Chondrocyte (in vitro differentiated cells): ENCODE results near the gene MRPS22. TPM values are rescaled to one million over a fixed set of nuclear protein-coding genes. Genes with fewer than 3 reads are reported as not detected.
"Not testable (repeated sequence)": the region's sequence is repeated elsewhere in the genome, so short reads cannot be mapped to it uniquely, and the experiment has no call there.

ENCODE experiments used
- DNase-seq: peaks from one replicate; pipeline ENCODE4 v3.0.0; 2021; ENCODE audit warnings: mixed read lengths, low spot score
- H3K27ac Mint-ChIP-seq: one replicate; pipeline ENCODE4 v1.8.0; 2021; ENCODE audit warnings: mild to moderate bottlenecking, moderate library complexity, mixed read lengths; ENCODE audit not compliant: unreplicated experiment
- H3K27me3 Mint-ChIP-seq: 2 replicates; pipeline ENCODE4 v1.8.0; 2021; ENCODE audit warnings: low read depth, mixed read lengths
- H3K36me3 Mint-ChIP-seq: 2 replicates; pipeline ENCODE4 v1.8.0; 2021; ENCODE audit warnings: low read depth, mixed read lengths
- H3K4me1 Mint-ChIP-seq: 2 replicates; pipeline ENCODE4 v1.8.0; 2021; ENCODE audit warnings: low read depth, mild to moderate bottlenecking, mixed read lengths
- H3K4me3 Mint-ChIP-seq: one replicate; pipeline ENCODE4 v1.8.0; 2021; ENCODE audit warnings: mild to moderate bottlenecking, moderate library complexity, mixed read lengths; ENCODE audit not compliant: unreplicated experiment
- H3K9me3 Mint-ChIP-seq: 2 replicates; pipeline ENCODE4 v1.8.0; 2021; ENCODE audit warnings: low read depth, mixed read lengths
- total RNA-seq: library from RNA; stranded (reverse); gene quantifications from 3 replicates; pipeline ENCODE4 v1.2.1, GENCODE V29; 2021
- TF ChIP-seq, protein P1 (sequence below): fragments of 200-600 bp; sonication (generic); IDR thresholded peaks from 2 replicates; pipeline ENCODE4 v1.5.0; 2021; ENCODE audit warnings: antibody characterized with exemption, mild to moderate bottlenecking, moderate library complexity

The MRPS22 gene
- total RNA-seq, 1 donor from 2014 or later, result 29.5 TPM

DNA sequence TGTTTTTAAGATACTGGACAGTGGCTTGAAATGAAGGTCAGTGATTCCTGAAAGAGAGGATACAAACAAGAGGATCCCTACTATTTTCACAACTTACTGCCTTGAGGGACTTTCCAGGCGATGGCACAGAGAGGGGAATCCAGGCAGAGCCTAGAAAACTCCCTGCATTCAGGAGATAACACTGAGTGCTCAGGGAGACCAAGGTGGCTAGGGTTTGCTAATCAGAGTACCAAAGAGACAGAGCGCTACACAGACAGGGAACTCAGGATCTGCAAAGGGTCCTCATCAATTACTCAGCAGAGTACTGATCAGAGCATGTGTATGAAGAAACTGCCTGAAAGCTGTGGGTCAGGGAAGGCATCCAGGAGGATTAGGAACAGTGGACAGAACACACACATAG lies 11.7 kb upstream of the MRPS22 start:
- H3K27me3 Mint-ChIP-seq, result peaks cover 47% of the 10 kb centered on the region
- no peak overlapping the region for H3K27ac Mint-ChIP-seq
- TF ChIP-seq, protein P1, sequence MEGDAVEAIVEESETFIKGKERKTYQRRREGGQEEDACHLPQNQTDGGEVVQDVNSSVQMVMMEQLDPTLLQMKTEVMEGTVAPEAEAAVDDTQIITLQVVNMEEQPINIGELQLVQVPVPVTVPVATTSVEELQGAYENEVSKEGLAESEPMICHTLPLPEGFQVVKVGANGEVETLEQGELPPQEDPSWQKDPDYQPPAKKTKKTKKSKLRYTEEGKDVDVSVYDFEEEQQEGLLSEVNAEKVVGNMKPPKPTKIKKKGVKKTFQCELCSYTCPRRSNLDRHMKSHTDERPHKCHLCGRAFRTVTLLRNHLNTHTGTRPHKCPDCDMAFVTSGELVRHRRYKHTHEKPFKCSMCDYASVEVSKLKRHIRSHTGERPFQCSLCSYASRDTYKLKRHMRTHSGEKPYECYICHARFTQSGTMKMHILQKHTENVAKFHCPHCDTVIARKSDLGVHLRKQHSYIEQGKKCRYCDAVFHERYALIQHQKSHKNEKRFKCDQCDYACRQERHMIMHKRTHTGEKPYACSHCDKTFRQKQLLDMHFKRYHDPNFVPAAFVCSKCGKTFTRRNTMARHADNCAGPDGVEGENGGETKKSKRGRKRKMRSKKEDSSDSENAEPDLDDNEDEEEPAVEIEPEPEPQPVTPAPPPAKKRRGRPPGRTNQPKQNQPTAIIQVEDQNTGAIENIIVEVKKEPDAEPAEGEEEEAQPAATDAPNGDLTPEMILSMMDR, result no peak
- peaks cover 2% of the 10 kb centered on the region for H3K36me3 Mint-ChIP-seq
- peaks cover 4% of the 10 kb centered on the region for H3K4me1 Mint-ChIP-seq
- H3K4me3 Mint-ChIP-seq, result no peak overlapping the region
- H3K9me3 Mint-ChIP-seq, result no peaks in the 10 kb centered on the region
- DNase-seq, result no peak

DNA sequence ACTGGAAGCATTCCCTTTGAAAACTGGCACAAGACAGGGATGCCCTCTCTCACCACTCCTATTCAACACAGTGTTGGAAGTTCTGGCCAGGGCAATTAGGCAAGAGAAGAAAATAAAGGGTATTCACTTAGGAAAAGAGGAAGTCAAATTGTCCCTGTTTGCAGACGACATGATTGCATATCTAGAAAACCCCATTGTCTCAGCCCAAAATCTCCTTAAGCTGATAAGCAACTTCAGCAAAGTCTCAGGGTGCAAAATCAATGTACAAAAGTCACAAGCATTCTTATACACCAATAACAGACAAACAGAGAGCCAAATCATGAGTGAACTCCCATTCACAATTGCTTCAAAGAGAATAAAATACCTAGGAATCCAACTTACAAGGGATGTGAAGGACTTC lies 9.1 kb upstream of the MRPS22 start:
- DNase-seq, H3K36me3 Mint-ChIP-seq, H3K4me3 Mint-ChIP-seq, H3K4me1 Mint-ChIP-seq, H3K27ac Mint-ChIP-seq, H3K9me3 Mint-ChIP-seq: not testable (repeated sequence)
- H3K27me3 Mint-ChIP-seq, result peaks cover 54% of the 10 kb centered on the region

DNA sequence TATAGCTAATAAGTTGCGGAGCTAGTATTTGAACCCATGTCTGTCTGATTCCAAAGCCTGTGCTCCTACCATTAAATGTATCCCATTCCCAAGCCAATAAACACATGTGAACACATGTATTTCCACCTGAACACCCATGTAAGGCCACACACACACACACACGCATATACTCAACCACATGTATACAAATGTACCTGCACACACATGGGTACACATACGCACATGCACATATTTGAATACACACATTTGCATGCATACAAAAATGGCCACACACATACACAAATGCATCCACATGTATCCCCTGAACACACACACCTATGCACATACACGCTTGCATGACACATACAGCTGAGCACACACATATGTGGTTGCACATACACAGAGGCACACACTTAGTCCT lies 5.4 kb upstream of the MRPS22 start:
- TF ChIP-seq, protein P1, result no peak
- no peak overlapping the region for H3K27ac Mint-ChIP-seq
- H3K36me3 Mint-ChIP-seq, result peaks cover 5% of the 10 kb centered on the region

DNA sequence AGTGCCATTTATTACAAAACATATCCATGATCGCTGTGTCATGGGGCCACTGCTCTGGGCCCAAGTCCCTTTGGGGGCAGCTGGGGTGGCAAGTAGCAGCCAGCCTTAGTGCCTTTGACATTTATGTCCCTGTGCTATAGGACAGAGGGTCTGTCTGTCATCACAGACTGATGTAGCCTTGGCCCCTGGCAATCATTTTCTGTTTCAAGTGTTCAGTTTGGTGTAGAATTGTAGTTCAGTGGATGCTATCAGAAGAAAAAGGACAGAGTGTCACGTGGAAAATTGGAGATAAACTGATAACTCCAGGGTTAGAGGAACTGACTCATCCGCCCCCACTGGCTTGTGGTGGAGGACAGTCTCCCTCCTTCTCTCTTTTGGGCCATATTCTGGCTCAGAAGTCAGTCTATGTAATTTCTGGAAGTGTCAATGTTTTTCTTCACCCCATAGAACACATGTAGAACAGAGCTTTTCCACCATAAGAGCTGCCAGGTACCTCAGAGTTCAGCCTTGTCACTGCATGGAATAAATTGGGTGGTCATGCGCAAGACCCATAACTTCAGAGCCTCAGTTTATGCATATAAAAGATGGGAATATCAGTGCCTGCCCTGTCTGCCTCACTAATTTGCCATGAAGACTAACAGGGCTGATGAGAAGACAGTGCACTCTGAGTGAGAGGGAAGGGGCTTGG lies 4.5 kb upstream of the MRPS22 start:
- Mint-ChIP-seq H3K36me3 (peaks cover 3% of the 10 kb centered on the region), H3K9me3 (peaks cover 4% of the 10 kb centered on the region), H3K4me3 (no peak overlapping the region), H3K27ac (no peak overlapping the region), H3K4me1 (peaks cover 4% of the 10 kb centered on the region), H3K27me3 (peaks cover 32% of the 10 kb centered on the region)
- DNase-seq, result no peak
- TF ChIP-seq, protein P1, result no peak

More for the DNA sequence above, 5.4 kb upstream of the MRPS22 start:
- DNase-seq, result no peak
- Mint-ChIP-seq H3K4me3 (no peak overlapping the region), H3K27me3 (peaks cover 39% of the 10 kb centered on the region), H3K9me3 (peaks cover 4% of the 10 kb centered on the region), H3K4me1 (peaks cover 4% of the 10 kb centered on the region)

- TF ChIP-seq, protein P1, result no peak
- Mint-ChIP-seq H3K9me3 (peaks cover 4% of the 10 kb centered on the region), H3K27ac (no peak overlapping the region), H3K4me3 (no peak overlapping the region), H3K36me3 (peaks cover 3% of the 10 kb centered on the region), H3K27me3 (peaks cover 29% of the 10 kb centered on the region), H3K4me1 (peaks cover 4% of the 10 kb centered on the region)
- no peak for DNase-seq
Measured at GRCh38 chr3:139340784-139341183, 3.0 kb upstream of the MRPS22 start.

DNA sequence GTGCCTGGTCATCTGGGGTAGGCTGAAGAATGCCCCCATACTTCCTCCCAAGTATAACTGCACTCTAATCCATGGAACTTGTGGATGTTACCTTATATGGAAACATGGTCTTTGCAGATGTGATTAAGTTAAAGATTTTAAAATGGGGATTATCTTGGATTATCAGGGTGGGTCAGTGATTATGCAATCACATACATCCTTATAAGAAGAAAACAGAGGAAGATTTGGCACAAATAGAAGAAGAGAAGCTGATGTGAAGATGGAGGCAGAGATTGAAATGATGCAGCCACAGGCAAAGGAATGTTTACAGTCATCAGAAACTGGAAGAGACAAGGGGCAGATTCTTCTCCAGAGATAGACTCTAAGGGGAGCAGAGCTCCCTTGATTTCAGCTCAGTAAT lies 1.8 kb upstream of the MRPS22 start:
- H3K36me3 Mint-ChIP-seq, result peaks cover 3% of the 10 kb centered on the region
- TF ChIP-seq, protein P1, result no peak
- peaks cover 26% of the 10 kb centered on the region for H3K27me3 Mint-ChIP-seq
- H3K4me3 Mint-ChIP-seq, result no peak overlapping the region
- no peak overlapping the region for H3K27ac Mint-ChIP-seq
- DNase-seq, result no peak
- H3K9me3 Mint-ChIP-seq, result peaks cover 4% of the 10 kb centered on the region
- H3K4me1 Mint-ChIP-seq, result peaks cover 4% of the 10 kb centered on the region
